T-helper 2 cell treated with Interferon-gamma antibody and Interleukin-4, amounts not matched to agents 5 μg/mL and 100 μg/mL, for 36 hours (primary cell): ENCODE data around the gene SCRN1.
"Not testable (repeated sequence)": the region's sequence is repeated elsewhere in the genome, so short reads cannot be mapped to it uniquely, and the experiment has no call there.

ENCODE experiments used
- DNase-seq: peaks from one replicate; pipeline ENCODE4 v3.0.0; 2021; ENCODE audit warnings: low spot score
- H3K27ac Mint-ChIP-seq: one replicate; pipeline ENCODE4 v1.8.0; 2021; ENCODE audit warnings: mild to moderate bottlenecking, mixed read lengths
- H3K27me3 Mint-ChIP-seq: one replicate; pipeline ENCODE4 v1.8.0; 2021; ENCODE audit warnings: low read depth, mixed read lengths
- H3K36me3 Mint-ChIP-seq: one replicate; pipeline ENCODE4 v1.8.0; 2021; ENCODE audit warnings: low read depth, mixed read lengths
- H3K4me1 Mint-ChIP-seq: one replicate; pipeline ENCODE4 v1.8.0; 2021; ENCODE audit warnings: low read depth, mixed read lengths
- H3K4me3 Mint-ChIP-seq: one replicate; pipeline ENCODE4 v1.8.0; 2022; ENCODE audit warnings: mild to moderate bottlenecking, moderate library complexity, mixed read lengths
- H3K9me3 Mint-ChIP-seq: one replicate; pipeline ENCODE4 v1.8.0; 2021; ENCODE audit warnings: mixed read lengths

The SCRN1 gene

GRCh38 chr7:29970158-29970557 lies 19.4 kb downstream of the SCRN1 start:
- peaks cover 21% of the 10 kb centered on the region for H3K27me3 Mint-ChIP-seq
- H3K9me3 Mint-ChIP-seq: no peaks in the 10 kb centered on the region
- no peak for DNase-seq
- no peak overlapping the region for H3K4me3 Mint-ChIP-seq
- no peak overlapping the region for H3K27ac Mint-ChIP-seq
- H3K4me1 Mint-ChIP-seq: peaks cover 6% of the 10 kb centered on the region
- H3K36me3 Mint-ChIP-seq: no peaks in the 10 kb centered on the region

GRCh38 chr7:29969738-29970137 lies 19.9 kb downstream of the SCRN1 start:
- Mint-ChIP-seq H3K4me1 (peaks cover 6% of the 10 kb centered on the region), H3K27me3 (peaks cover 24% of the 10 kb centered on the region), H3K9me3 (no peaks in the 10 kb centered on the region), H3K4me3 (no peak overlapping the region), H3K36me3 (no peaks in the 10 kb centered on the region), H3K27ac (no peak overlapping the region)
- no peak for DNase-seq

GRCh38 chr7:29968683-29969395 lies 20.8 kb downstream of the SCRN1 start:
- Mint-ChIP-seq H3K36me3 (no peaks in the 10 kb centered on the region), H3K27ac (no peak overlapping the region), H3K4me1 (peaks cover 6% of the 10 kb centered on the region), H3K4me3 (no peak overlapping the region), H3K27me3 (peaks cover 24% of the 10 kb centered on the region), H3K9me3 (no peaks in the 10 kb centered on the region)
- no peak for DNase-seq

GRCh38 chr7:29965030-29965429 lies 24.6 kb downstream of the SCRN1 start:
- Mint-ChIP-seq H3K27ac (no peak overlapping the region), H3K27me3 (peaks cover 15% of the 10 kb centered on the region), H3K9me3 (no peaks in the 10 kb centered on the region), H3K4me1 (peaks cover 4% of the 10 kb centered on the region), H3K4me3 (no peak overlapping the region), H3K36me3 (no peaks in the 10 kb centered on the region)
- DNase-seq: no peak

- Mint-ChIP-seq H3K9me3 (no peaks in the 10 kb centered on the region), H3K27ac (no peak overlapping the region), H3K4me3 (no peak overlapping the region), H3K27me3 (peaks cover 15% of the 10 kb centered on the region), H3K36me3 (no peaks in the 10 kb centered on the region), H3K4me1 (no peaks in the 10 kb centered on the region)
- no peak for DNase-seq
Measured at GRCh38 chr7:29962035-29962434, 27.6 kb downstream of the SCRN1 start.

- not testable (repeated sequence) for H3K27ac Mint-ChIP-seq, DNase-seq, H3K4me1 Mint-ChIP-seq, H3K36me3 Mint-ChIP-seq, H3K4me3 Mint-ChIP-seq, H3K9me3 Mint-ChIP-seq
- H3K27me3 Mint-ChIP-seq: peaks cover 13% of the 10 kb centered on the region
Measured at GRCh38 chr7:29961611-29962010, 28.0 kb downstream of the SCRN1 start.

- Mint-ChIP-seq H3K27me3 (peaks cover 10% of the 10 kb centered on the region), H3K4me3 (no peak overlapping the region), H3K27ac (no peak overlapping the region), H3K4me1 (peaks cover 9% of the 10 kb centered on the region), H3K36me3 (no peaks in the 10 kb centered on the region), H3K9me3 (no peaks in the 10 kb centered on the region)
- DNase-seq: no peak
Measured at GRCh38 chr7:29958667-29959358, 30.8 kb downstream of the SCRN1 start.

- H3K36me3 Mint-ChIP-seq: no peaks in the 10 kb centered on the region
- no peak overlapping the region for H3K4me3 Mint-ChIP-seq
- no peak for DNase-seq
- H3K27me3 Mint-ChIP-seq: peaks cover 9% of the 10 kb centered on the region
- no peaks in the 10 kb centered on the region for H3K9me3 Mint-ChIP-seq
- H3K27ac Mint-ChIP-seq: no peak overlapping the region
- H3K4me1 Mint-ChIP-seq: peaks cover 9% of the 10 kb centered on the region
Measured at GRCh38 chr7:29957521-29958310, 31.9 kb downstream of the SCRN1 start.

- Mint-ChIP-seq H3K9me3 (no peaks in the 10 kb centered on the region), H3K36me3 (no peaks in the 10 kb centered on the region), H3K27ac (no peak overlapping the region), H3K4me1 (peaks cover 9% of the 10 kb centered on the region), H3K27me3 (peaks cover 9% of the 10 kb centered on the region), H3K4me3 (peak overlapping the region; percentile 39)
- DNase-seq: no peak
Measured at GRCh38 chr7:29956487-29956836, 33.1 kb downstream of the SCRN1 start.

- no peaks in the 10 kb centered on the region for H3K9me3 Mint-ChIP-seq
- H3K27ac Mint-ChIP-seq: peak overlapping the region; percentile 12
- H3K36me3 Mint-ChIP-seq: no peaks in the 10 kb centered on the region
- peak; percentile 10 for DNase-seq
- H3K4me1 Mint-ChIP-seq: peaks cover 9% of the 10 kb centered on the region
- peak overlapping the region; percentile 39 for H3K4me3 Mint-ChIP-seq
- H3K27me3 Mint-ChIP-seq: peaks cover 9% of the 10 kb centered on the region
Measured at GRCh38 chr7:29955799-29956486, 33.7 kb downstream of the SCRN1 start.

- no peaks in the 10 kb centered on the region for H3K36me3 Mint-ChIP-seq
- H3K4me3 Mint-ChIP-seq: no peak overlapping the region
- no peak overlapping the region for H3K27ac Mint-ChIP-seq
Measured at GRCh38 chr7:29955075-29955792, 34.4 kb downstream of the SCRN1 start.

GRCh38 chr7:29953726-29954347 lies 35.8 kb downstream of the SCRN1 start:
- Mint-ChIP-seq H3K27me3 (peaks cover 7% of the 10 kb centered on the region), H3K9me3 (no peaks in the 10 kb centered on the region), H3K4me1 (peaks cover 9% of the 10 kb centered on the region), H3K27ac (no peak overlapping the region), H3K4me3 (no peak overlapping the region), H3K36me3 (no peaks in the 10 kb centered on the region)
- no peak for DNase-seq

More at GRCh38 chr7:29955075-29955792, 34.4 kb downstream of the SCRN1 start:
- peaks cover 9% of the 10 kb centered on the region for H3K4me1 Mint-ChIP-seq
- H3K9me3 Mint-ChIP-seq: no peaks in the 10 kb centered on the region
- DNase-seq: no peak
- H3K27me3 Mint-ChIP-seq: peaks cover 9% of the 10 kb centered on the region

GRCh38 chr7:29951206-29951605 lies 38.4 kb downstream of the SCRN1 start:
- H3K9me3 Mint-ChIP-seq: no peaks in the 10 kb centered on the region
- no peaks in the 10 kb centered on the region for H3K36me3 Mint-ChIP-seq

More at GRCh38 chr7:29951206-29951605, 38.4 kb downstream of the SCRN1 start:
- Mint-ChIP-seq H3K4me1 (peaks cover 6% of the 10 kb centered on the region), H3K27me3 (peaks cover 4% of the 10 kb centered on the region), H3K4me3 (no peak overlapping the region), H3K27ac (no peak overlapping the region)
- no peak for DNase-seq
